ENCODE measurements around the gene COL5A1. TPM values are rescaled to one million over a fixed set of nuclear protein-coding genes. Genes with fewer than 3 reads are reported as not detected.
A peak's percentile ranks its signal among the peaks of the same experiment; 100 is the strongest.

The COL5A1 gene
- total and polyA plus RNA-seq, 2 experiments from 2014 or later: 2.5 to 13.1 TPM

GRCh38 chr9:134651226-134651905 lies 9.8 kb downstream of the COL5A1 start:
- Mint-ChIP-seq H3K4me3 (no peak overlapping the region), H3K27ac (peak overlapping the region; percentile 60; the same call in 1 of the 2 replicates), H3K9me3 (no peaks in the 10 kb centered on the region), H3K27me3 (ENCODE audit: insufficient read depth, low read depth, poor library complexity) (peaks cover 8% of the 10 kb centered on the region), H3K4me1 (peaks cover 13% of the 10 kb centered on the region), H3K36me3 (ENCODE audit: low read depth) (no peaks in the 10 kb centered on the region)
- no peak overlapping the region for H3K27ac ChIP-seq (ENCODE audit: low read depth)
- H2AFZ ChIP-seq: no peak overlapping the region
- H4K20me1 ChIP-seq (replicated peaks; ENCODE audit: insufficient read depth): no peaks in the 10 kb centered on the region; the same call in 1 of the 2 replicates
- H3K9me2 ChIP-seq (ENCODE audit: insufficient read depth): no peaks in the 10 kb centered on the region
- TF ChIP-seq ZNF462 (CRISPR knock-in tag; IDR thresholded peaks at IDR 0.05) (no peak), JUNB (IDR thresholded peaks at IDR 0.05; ENCODE audit: unreplicated experiment) (no peak), NANOG (IDR thresholded peaks at IDR 0.05; ENCODE audit: borderline replicate concordance) (no peak), CREB1 (CRISPR knock-in tag; IDR thresholded peaks at IDR 0.05; ENCODE audit: low read depth) (no peak), POLR2AphosphoS5 (IDR thresholded peaks at IDR 0.05; ENCODE audit: low read depth) (no peak), EZH2 (IDR thresholded peaks at IDR 0.05; ENCODE audit: low read depth, unreplicated experiment) (no peak), ETS1 (IDR thresholded peaks at IDR 0.05) (no peak), EZH2phosphoT487 (IDR thresholded peaks at IDR 0.05; ENCODE audit: unreplicated experiment) (no peak), ZNF114 (CRISPR knock-in tag; IDR thresholded peaks at IDR 0.05) (no peak), ZNF331 (CRISPR knock-in tag; IDR thresholded peaks at IDR 0.05; ENCODE audit: low read depth) (no peak), STAT1 (IDR thresholded peaks at IDR 0.05; ENCODE audit: unreplicated experiment) (no peak)
- TF ChIP-seq, protein P1, sequence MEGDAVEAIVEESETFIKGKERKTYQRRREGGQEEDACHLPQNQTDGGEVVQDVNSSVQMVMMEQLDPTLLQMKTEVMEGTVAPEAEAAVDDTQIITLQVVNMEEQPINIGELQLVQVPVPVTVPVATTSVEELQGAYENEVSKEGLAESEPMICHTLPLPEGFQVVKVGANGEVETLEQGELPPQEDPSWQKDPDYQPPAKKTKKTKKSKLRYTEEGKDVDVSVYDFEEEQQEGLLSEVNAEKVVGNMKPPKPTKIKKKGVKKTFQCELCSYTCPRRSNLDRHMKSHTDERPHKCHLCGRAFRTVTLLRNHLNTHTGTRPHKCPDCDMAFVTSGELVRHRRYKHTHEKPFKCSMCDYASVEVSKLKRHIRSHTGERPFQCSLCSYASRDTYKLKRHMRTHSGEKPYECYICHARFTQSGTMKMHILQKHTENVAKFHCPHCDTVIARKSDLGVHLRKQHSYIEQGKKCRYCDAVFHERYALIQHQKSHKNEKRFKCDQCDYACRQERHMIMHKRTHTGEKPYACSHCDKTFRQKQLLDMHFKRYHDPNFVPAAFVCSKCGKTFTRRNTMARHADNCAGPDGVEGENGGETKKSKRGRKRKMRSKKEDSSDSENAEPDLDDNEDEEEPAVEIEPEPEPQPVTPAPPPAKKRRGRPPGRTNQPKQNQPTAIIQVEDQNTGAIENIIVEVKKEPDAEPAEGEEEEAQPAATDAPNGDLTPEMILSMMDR (conservative IDR thresholded peaks at IDR 0.05; ENCODE audit: low read depth in 2 of 2): no peak
- TF ChIP-seq, protein P2, sequence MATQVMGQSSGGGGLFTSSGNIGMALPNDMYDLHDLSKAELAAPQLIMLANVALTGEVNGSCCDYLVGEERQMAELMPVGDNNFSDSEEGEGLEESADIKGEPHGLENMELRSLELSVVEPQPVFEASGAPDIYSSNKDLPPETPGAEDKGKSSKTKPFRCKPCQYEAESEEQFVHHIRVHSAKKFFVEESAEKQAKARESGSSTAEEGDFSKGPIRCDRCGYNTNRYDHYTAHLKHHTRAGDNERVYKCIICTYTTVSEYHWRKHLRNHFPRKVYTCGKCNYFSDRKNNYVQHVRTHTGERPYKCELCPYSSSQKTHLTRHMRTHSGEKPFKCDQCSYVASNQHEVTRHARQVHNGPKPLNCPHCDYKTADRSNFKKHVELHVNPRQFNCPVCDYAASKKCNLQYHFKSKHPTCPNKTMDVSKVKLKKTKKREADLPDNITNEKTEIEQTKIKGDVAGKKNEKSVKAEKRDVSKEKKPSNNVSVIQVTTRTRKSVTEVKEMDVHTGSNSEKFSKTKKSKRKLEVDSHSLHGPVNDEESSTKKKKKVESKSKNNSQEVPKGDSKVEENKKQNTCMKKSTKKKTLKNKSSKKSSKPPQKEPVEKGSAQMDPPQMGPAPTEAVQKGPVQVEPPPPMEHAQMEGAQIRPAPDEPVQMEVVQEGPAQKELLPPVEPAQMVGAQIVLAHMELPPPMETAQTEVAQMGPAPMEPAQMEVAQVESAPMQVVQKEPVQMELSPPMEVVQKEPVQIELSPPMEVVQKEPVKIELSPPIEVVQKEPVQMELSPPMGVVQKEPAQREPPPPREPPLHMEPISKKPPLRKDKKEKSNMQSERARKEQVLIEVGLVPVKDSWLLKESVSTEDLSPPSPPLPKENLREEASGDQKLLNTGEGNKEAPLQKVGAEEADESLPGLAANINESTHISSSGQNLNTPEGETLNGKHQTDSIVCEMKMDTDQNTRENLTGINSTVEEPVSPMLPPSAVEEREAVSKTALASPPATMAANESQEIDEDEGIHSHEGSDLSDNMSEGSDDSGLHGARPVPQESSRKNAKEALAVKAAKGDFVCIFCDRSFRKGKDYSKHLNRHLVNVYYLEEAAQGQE (IDR thresholded peaks at IDR 0.05; ENCODE audit: unreplicated experiment): no peak
- no peak overlapping the region for H3K4me2 ChIP-seq
- no peaks in the 10 kb centered on the region for H3F3A ChIP-seq (replicated peaks; ENCODE audit: low read depth)
- no peak for DNase-seq (ENCODE audit: low spot score)
- no peaks in the 10 kb centered on the region for H3K4me1 ChIP-seq (ENCODE audit: insufficient read depth)
- no peak overlapping the region for H3K4me3 ChIP-seq
- no peaks in the 10 kb centered on the region for H3K27me3 ChIP-seq (ENCODE audit: insufficient read depth)
- no peaks in the 10 kb centered on the region for H3K36me3 ChIP-seq (ENCODE audit: insufficient read depth)
- H3K79me2 ChIP-seq (replicated peaks; ENCODE audit: insufficient read depth): no peaks in the 10 kb centered on the region; the same call in 1 of the 2 replicates
- no peak for ATAC-seq

All from GM23338 (cell line).